Measurements from ENCODE around the gene HCRTR1. TPM values are rescaled to one million over a fixed set of nuclear protein-coding genes. Genes with fewer than 3 reads are reported as not detected.

Gene HCRTR1
- total and polyA plus RNA-seq, 2 of the 8 experiments (the other 6 are each of a cell fraction or from before 2014, with no cell fraction given): 0.35 to 0.39 TPM

GRCh38 chr1:31621498-31621820 is 4.0 kb downstream of the HCRTR1 start (continued):
- TF ChIP-seq FOSL1 (IDR thresholded peaks at IDR 0.05; ENCODE audit: insufficient read depth, low read depth, low read length) (no peak), HDAC6 (IDR thresholded peaks at IDR 0.05; ENCODE audit: low read depth, low read length) (no peak), HDAC2 (IDR thresholded peaks at IDR 0.05; ENCODE audit: borderline replicate concordance in 1 of 2, low read depth in 2 of 2, low read length in 2 of 2) (no peak), CHD7 (IDR thresholded peaks at IDR 0.05; ENCODE audit: insufficient replicate concordance, low read length) (no peak), POU5F1 (IDR thresholded peaks at IDR 0.05; ENCODE audit: low read depth, low read length) (no peak), JUND (IDR thresholded peaks at IDR 0.05; ENCODE audit: low read length) (no peak), CBX8 (IDR thresholded peaks at IDR 0.05; ENCODE audit: borderline replicate concordance, low read depth, low read length) (no peak)
